HuH-7.5 (cell line): ENCODE results near the gene N4BP2L1.

ENCODE experiments used
- DNase-seq: peaks from one replicate; pipeline ENCODE4 v3.0.0; 2011; ENCODE audit warnings: low spot score

Gene N4BP2L1

GRCh38 chr13:32427852-32428580 lies at the start of gene N4BP2L1:
Gene N4BP2L1, minus strand, starts transcription at chr13:32428130. Its CDS starts 48 bp downstream, at chr13:32428082.
- peak; percentile 65 for DNase-seq

- DNase-seq = no peak
These were observed 49.0 kb upstream of the N4BP2L1 start for GRCh38 chr13:32476892-32477291.

- DNase-seq = no peak
These were observed 48.2 kb upstream of the N4BP2L1 start for GRCh38 chr13:32476021-32476731.

- no peak for DNase-seq
These were observed 47.3 kb upstream of the N4BP2L1 start for GRCh38 chr13:32474999-32475792.

GRCh38 chr13:32473650-32474049 lies 45.7 kb upstream of the N4BP2L1 start:
- DNase-seq = no peak

GRCh38 chr13:32472194-32472621 lies 44.3 kb upstream of the N4BP2L1 start:
- DNase-seq = no peak

GRCh38 chr13:32471187-32471922 lies 43.4 kb upstream of the N4BP2L1 start:
- DNase-seq = no peak

GRCh38 chr13:32468502-32469142 lies 40.7 kb upstream of the N4BP2L1 start:
- no peak for DNase-seq

GRCh38 chr13:32456591-32456990 lies 28.7 kb upstream of the N4BP2L1 start:
- no peak for DNase-seq

GRCh38 chr13:32455594-32455903 lies 27.6 kb upstream of the N4BP2L1 start:
- no peak for DNase-seq

GRCh38 chr13:32454886-32455593 lies 27.1 kb upstream of the N4BP2L1 start:
- no peak for DNase-seq

- DNase-seq = no peak
These were observed 26.1 kb upstream of the N4BP2L1 start for GRCh38 chr13:32453981-32454380.

GRCh38 chr13:32448972-32449371 lies 21.0 kb upstream of the N4BP2L1 start:
- DNase-seq = no peak

- DNase-seq = no peak
These were observed 20.1 kb upstream of the N4BP2L1 start for GRCh38 chr13:32447894-32448623.

- no peak for DNase-seq
These were observed 19.0 kb upstream of the N4BP2L1 start for GRCh38 chr13:32446773-32447465.

- no peak for DNase-seq
These were observed 18.3 kb upstream of the N4BP2L1 start for GRCh38 chr13:32446220-32446619.

- no peak for DNase-seq
These were observed 17.5 kb upstream of the N4BP2L1 start for GRCh38 chr13:32445461-32445860.

- DNase-seq = no peak
These were observed 15.2 kb upstream of the N4BP2L1 start for GRCh38 chr13:32443111-32443510.

- DNase-seq = no peak
These were observed 10.9 kb upstream of the N4BP2L1 start for GRCh38 chr13:32438871-32439270.

- DNase-seq = no peak
These were observed 4.9 kb upstream of the N4BP2L1 start for GRCh38 chr13:32432856-32433255.
